Gastroesophageal sphincter (tissue), 3 donors: ENCODE results near the gene TDO2.

Experiments used
- EP300 ChIP-seq: sonication (generic); formaldehyde crosslinking; IDR thresholded peaks from one replicate; pipeline ENCODE4 v1.6.1; 2017; ENCODE audit warnings: antibody characterized with exemption, mild to moderate bottlenecking
- POLR2A ChIP-seq, 2 donors: fragments of 450-650 bp; IDR thresholded peaks; one replicate each; pipeline ENCODE4 v1.6.1; 2017; ENCODE audit warnings: antibody characterized with exemption in 2 of 2, mild to moderate bottlenecking in 2 of 2, moderate library complexity in 1 of 2
- POLR2AphosphoS5 ChIP-seq: sonication (generic); formaldehyde crosslinking; IDR thresholded peaks from one replicate; pipeline ENCODE4 v1.6.1; 2017; ENCODE audit warnings: antibody characterized with exemption
- TF ChIP-seq, protein P1 (sequence below), 4 experiments: fragments of 200-600 bp in 2 of 4; fragments of 450-650 bp in 2 of 4; sonication (generic) in 1 of 4; IDR thresholded peaks; one replicate each; pipeline ENCODE4 v1.5.1; 2017 to 2019; ENCODE audit warnings: antibody characterized with exemption in 4 of 4, mild to moderate bottlenecking in 2 of 4, moderate library complexity in 2 of 4

GRCh38 chr4:155941820-155942219 lies 38.3 kb downstream of the TDO2 start:
- TF ChIP-seq, protein P1, sequence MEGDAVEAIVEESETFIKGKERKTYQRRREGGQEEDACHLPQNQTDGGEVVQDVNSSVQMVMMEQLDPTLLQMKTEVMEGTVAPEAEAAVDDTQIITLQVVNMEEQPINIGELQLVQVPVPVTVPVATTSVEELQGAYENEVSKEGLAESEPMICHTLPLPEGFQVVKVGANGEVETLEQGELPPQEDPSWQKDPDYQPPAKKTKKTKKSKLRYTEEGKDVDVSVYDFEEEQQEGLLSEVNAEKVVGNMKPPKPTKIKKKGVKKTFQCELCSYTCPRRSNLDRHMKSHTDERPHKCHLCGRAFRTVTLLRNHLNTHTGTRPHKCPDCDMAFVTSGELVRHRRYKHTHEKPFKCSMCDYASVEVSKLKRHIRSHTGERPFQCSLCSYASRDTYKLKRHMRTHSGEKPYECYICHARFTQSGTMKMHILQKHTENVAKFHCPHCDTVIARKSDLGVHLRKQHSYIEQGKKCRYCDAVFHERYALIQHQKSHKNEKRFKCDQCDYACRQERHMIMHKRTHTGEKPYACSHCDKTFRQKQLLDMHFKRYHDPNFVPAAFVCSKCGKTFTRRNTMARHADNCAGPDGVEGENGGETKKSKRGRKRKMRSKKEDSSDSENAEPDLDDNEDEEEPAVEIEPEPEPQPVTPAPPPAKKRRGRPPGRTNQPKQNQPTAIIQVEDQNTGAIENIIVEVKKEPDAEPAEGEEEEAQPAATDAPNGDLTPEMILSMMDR (IDR thresholded peaks at IDR 0.05): no peak
- no peak for TF ChIP-seq POLR2AphosphoS5
- TF ChIP-seq POLR2A (IDR thresholded peaks at IDR 0.05): no peak
- TF ChIP-seq EP300: no peak
